KG1 (cell line): ENCODE results near the gene PCCA.
"Not testable (repeated sequence)": the region's sequence is repeated elsewhere in the genome, so short reads cannot be mapped to it uniquely, and the experiment has no call there.

Experiments
- DNase-seq: peaks from one replicate; lab custom pipeline; 2025; lab: John Stamatoyannopoulos, UW

The PCCA gene

GRCh38 chr13:100306030-100306429 is 217.1 kb downstream of the PCCA start:
- no peak for DNase-seq

DNA sequence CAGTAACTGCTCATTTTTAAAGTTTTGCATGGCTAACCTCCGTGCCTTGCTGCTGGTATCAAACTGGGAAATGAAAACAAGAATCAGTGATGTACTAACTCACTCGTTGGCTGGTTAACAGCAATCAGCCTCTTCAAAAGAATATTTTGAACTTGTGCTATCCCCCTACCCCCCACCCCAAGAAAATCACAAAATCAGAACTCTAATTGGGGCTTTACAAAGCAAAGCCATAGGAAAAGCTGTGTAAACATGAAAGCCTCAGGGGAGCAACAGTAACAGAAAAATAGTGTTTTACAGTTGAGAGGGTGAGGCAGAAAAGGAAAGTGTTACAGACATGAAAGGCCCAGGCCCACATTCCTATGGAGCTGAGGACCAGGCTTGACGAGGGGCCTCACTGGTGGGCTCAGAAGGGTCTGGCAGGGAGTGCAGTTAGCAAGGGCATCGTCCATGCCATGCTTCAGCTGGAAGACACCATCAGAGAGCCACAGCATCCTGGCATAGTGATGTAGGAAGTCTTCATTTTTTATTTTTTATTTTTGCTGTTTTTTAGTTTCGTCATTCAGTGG is 217.6 kb downstream of the PCCA start:
- DNase-seq, result no peak

DNA sequence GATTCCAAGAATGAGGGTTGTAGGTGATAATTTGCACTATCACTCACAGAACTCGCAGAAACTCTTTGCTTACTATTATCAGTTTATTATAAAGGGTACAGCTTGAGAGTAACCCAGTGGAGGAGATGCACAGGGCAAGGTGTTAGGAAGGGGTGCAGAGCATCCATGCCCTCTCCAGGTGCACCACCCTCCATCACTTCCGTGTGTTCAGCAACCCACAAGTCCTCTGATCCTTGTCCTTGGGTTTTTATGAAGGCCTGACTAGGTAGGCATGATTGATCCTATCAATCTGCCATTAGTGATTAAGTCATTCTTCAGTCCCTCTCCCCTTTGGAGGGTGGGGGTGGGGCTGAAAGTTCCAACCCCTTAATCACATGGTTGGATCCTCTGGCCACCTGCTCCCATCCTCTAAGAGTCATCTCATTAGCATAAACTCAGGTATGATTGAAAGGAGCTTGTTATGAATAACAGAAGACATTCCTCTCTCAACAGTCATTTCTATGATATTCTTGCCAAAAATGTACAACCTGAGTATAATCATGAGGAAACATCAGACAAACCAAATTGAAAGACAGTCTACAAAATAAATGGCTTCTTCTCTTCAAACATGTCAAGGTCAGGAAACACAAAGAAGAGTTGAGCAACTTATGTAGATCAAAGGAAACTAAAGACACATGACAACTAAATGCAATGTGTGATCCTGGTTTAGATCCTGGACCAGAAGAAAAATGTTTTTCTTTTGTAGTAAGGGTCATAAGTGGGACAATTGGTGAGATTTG is 225.4 kb downstream of the PCCA start:
- no peak for DNase-seq

- DNase-seq, result no peak
Observed at GRCh38 chr13:100315522-100315921, 226.6 kb downstream of the PCCA start.

GRCh38 chr13:100318473-100318872 is 229.6 kb downstream of the PCCA start:
- DNase-seq, result not testable (repeated sequence)

GRCh38 chr13:100323937-100324336 is 235.0 kb downstream of the PCCA start:
- DNase-seq, result no peak

DNA sequence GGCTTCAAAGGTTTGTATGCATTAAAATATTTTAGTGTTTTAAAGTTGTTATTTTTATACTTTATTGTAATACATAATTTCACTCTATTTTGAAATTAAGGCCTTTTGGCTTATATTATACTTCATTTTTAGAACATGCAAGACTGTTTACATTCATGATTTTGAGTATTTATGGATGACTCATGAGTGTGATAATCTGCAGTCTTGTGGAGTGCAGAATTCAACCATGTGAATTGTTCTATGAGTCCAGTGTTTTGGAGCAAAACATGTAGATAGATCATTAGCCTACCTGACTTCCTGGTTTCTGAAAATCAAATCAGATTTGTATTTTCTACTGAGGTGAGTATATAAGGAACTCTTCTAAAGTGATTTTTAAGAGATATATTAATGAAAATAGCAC is 241.8 kb downstream of the PCCA start:
- no peak for DNase-seq

DNA sequence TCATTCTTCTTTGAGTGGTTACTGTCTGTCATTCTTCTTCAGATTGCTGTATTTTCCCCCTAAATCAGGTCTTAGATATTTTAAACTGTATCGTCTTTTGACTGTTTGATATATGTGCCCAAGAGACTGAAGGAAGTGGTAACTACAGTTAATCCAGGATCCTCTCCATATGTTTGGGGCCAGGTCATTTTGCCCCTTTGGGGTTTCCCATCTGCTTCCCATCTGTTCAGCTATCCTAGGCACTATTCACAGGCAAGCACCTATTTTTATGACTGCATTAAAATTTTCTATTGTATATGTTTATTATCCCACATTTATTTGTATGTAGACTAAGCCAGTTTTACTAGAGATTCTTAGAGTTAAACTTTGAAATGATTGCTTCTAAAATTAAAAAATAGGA is 244.2 kb downstream of the PCCA start:
- DNase-seq, result no peak

DNA sequence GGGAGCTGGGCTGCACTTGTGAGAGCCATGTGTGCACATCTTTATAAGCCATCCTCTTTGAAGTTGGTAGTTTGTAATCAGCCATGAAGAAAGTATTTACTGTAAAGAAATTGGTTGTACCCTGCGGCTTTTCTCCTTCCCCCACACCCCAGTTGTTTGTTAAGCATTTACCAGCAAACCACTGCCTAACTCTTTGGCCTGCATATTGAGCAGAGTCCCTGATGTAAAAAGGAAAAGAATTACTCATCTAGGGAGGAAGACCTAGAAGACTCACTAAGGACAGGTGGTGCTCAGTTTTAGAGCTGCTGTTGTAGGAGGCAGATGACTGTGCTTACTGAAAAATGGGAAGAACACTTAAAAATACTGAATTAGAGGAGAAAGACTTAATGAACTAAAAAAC is 245.3 kb downstream of the PCCA start:
- DNase-seq, result no peak

DNA sequence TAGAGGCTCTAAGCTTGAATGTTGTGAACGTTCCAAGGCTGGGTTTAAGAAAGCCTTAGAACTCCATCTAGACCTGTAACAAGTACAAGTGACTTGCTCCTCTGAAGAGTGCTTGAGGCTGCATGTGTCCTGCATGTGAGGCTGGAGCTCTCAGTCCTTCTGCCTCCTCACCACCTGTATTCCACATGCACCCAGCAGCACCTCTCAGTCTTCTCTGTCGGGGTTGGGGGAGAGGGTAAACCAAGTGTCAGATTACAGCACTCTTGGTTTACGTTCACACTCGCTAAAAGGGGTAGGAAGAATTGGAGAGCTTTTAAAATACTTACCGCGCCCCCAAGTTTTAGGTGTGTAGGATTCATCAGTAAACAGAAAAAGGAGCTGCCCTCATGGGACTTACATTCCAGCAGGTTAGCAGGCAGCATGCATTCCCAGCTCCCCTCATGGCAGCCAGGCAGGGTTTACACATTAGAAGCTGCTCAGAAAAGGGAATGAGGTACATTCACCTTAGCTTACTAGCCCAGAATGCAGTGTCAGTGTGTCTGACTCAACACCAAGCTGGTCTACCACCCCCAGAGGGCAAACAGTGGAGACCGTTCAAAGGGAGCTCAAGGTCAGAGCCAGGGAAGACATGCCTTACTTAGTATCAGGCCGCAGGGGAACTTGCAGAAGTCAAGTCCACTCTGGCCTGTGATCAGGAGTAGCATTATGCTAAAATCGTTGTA is 248.1 kb downstream of the PCCA start:
- no peak for DNase-seq

DNA sequence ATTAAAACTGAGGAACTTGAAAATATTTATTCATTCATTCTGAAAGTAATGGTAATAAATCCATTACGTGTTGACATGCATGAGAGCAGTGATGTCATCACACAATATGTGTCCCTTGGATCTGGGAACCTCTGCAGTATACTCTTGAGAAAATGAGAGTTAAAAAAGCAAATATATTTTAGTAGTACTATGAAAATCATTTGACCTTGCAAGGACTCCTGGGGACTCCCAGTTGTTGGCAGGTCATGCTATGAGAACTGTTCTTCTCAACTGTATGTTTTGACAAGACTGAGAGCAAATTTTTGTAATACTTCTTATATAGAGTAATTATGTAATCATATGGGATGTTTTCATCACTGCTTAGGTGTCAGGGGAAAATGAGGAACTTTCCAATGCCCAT is 249.4 kb downstream of the PCCA start:
- DNase-seq, result no peak

DNA sequence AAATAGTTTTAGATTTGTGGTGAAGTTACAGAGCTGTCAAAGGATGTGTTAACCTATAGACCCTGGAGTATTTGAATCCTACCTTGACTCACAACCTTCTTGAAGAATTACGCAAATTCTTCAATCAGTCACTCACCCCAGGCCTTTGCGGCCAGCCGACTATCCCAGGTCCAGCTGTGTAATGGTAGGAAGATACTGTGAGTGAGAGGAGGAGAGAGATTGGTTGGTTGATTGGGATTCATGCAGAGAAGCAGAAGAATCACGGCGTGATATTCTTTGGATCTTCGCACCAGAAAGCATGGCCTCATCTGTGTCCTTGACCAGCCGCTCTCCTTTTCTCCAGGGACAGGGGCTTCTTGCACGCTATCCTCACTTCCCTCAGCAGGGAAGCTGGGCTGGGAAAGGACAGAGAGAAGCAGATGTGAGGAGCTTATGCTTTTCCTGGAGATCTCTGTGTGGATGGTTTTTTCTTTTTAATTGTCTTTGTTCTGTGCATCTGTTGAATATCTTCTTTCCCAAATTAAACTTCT is 250.6 kb downstream of the PCCA start:
- no peak for DNase-seq

DNA sequence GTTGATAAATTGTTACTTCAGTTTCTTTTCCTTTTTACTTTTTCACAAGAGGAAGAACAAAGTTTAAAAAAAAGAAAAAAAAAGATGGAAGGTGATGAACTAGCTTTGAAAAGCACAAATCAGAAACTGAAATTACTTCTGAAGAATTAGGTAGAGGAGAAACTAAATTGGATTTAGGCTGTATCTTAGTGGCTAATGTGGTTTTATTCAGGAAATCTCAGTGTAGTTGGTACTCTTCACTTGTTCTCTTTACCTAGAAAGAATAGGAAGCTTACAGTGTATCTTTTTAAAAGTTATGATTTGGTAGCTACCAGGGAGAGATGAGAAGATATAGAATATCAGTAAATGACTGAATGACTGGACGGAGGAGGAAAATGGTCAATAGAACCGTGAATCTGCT is 252.0 kb downstream of the PCCA start:
- no peak for DNase-seq

- DNase-seq, result no peak
Observed at GRCh38 chr13:100341327-100341726, 252.4 kb downstream of the PCCA start.

DNA sequence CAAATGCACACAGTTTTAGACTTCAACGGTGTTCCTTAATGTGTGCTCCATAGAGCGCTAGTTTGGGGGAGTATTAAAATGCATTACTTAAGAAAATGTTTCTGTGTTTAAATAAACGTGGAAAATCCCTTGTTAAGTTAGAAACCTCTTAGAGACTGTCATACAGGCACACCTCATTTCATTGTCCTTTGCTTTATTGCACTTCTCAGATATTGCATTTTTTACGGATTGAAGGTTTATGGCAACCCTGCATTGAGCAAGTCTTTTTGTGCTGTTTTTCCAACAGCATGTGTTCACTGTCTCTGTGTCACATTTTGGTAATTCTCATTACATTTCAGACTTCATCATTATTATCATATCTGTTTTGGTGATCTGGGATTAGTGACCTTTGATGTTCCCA is 255.7 kb downstream of the PCCA start:
- no peak for DNase-seq

DNA sequence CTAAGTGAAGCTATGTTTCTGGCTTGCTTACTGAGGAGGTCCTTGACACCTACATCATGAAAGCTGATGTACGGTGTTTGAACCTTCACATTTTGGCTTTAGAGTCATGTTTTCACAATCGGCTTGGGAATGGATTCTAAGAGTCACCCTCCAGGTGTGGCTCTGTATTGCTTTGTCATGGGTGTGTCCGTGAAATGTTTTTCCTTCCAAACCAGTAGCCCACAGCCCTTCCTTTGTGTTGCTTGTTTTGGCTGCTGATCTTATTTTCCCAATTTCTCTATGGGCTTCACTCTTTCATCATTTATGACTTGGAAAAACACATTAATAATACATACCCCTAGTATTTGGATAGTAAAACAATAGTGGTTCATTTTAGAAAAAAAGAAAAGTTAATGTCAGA is 259.1 kb downstream of the PCCA start:
- DNase-seq, result no peak

GRCh38 chr13:100349594-100349993 is 260.7 kb downstream of the PCCA start:
- no peak for DNase-seq

DNA sequence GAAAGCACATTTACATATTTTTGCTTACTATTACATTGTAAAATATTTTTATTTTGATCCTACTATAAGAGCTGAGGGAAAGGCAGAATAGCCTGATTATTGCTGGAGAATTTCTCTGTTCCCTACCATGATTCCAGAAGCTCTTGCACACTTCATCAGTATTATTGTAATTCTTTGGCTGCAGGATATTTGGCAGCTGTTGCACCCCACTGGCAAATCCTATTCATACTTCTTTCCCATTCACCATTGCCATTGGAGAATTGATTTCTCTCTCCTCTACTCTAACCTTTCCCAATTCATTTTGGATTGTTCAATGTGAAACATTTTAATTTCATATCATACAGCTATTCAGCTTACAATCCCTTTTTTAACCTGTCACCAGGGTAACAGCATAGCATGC is 261.7 kb downstream of the PCCA start:
- DNase-seq, result no peak

DNA sequence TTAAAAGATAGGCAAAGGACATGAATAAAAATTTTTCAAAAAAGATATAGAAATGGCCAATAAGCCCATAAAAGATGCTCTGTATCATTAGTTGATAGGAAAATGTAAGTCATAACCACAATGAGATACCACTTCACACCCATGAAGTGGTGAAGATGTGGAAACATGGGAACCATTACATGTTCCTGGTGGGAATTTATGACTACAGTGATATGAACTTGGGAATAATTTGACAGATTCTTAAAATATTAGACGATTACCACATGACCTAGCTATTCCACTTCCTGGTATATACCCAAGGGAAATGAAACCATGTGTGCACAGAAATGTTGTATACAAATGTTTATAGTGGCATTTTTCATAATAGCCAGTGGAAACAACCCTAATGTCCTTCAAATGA is 267.5 kb downstream of the PCCA start:
- DNase-seq, result no peak

GRCh38 chr13:100356889-100357288 is 268.0 kb downstream of the PCCA start:
- DNase-seq, result no peak

DNA sequence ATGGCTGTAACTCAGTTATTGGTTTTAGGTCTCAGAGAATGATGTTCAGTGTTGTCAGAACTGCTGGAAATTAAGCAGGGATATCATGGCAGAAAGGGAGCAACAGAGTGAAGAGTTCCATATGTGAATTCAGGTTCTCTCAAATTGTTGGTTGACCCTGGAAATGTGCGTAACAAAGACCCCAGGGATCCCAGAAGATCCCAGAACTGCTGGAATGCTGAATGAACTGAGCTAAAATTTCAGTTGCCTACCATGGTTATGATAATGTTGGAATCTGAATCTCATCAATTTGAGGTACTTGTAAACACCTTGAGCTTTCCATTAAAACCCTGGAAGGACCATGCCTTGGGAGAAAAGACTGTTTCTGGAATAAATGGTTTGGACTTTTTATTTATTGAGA is 268.9 kb downstream of the PCCA start:
- no peak for DNase-seq

GRCh38 chr13:100361504-100361903 is 272.6 kb downstream of the PCCA start:
- DNase-seq, result no peak

GRCh38 chr13:100362371-100362770 is 273.5 kb downstream of the PCCA start:
- DNase-seq, result no peak
